Suprapubic skin (tissue), 4 donors: ENCODE measurements around the gene OR2A5.
"Not testable (repeated sequence)": the region's sequence is repeated elsewhere in the genome, so short reads cannot be mapped to it uniquely, and the experiment has no call there.

Experiments
- CTCF ChIP-seq, 2 donors: fragments of 200-600 bp in 1 of 2; fragments of 450-650 bp in 1 of 2; sonication (generic) in 1 of 2; IDR thresholded peaks; one replicate each; pipeline ENCODE4 v1.5.1; 2016 to 2019; ENCODE audit warnings: antibody characterized with exemption in 2 of 2, mild to moderate bottlenecking in 1 of 2, moderate library complexity in 1 of 2
- EP300 ChIP-seq: sonication (generic); formaldehyde crosslinking; IDR thresholded peaks from one replicate; pipeline ENCODE4 v1.6.1; 2017; ENCODE audit warnings: antibody characterized with exemption
- POLR2A ChIP-seq, 2 donors: fragments of 450-650 bp; IDR thresholded peaks; one replicate each; pipeline ENCODE4 v1.6.1; 2017; ENCODE audit warnings: antibody characterized with exemption in 2 of 2, mild to moderate bottlenecking in 2 of 2, moderate library complexity in 2 of 2
- POLR2AphosphoS5 ChIP-seq, 3 donors: sonication (generic); formaldehyde crosslinking; IDR thresholded peaks; one replicate each; pipeline ENCODE4 v1.6.1; 2017; ENCODE audit warnings: antibody characterized with exemption in 3 of 3

- TF ChIP-seq CTCF (IDR thresholded peaks at IDR 0.05); POLR2AphosphoS5 (IDR thresholded peaks at IDR 0.05); POLR2A (IDR thresholded peaks at IDR 0.05); EP300: not testable (repeated sequence)
These were observed 37.9 kb upstream of the OR2A5 start for GRCh38 chr7:144010821-144011220.
